Right lobe of liver (tissue), 6 donors: Measurements from ENCODE around the gene IFIT1. TPM values are rescaled to one million over a fixed set of nuclear protein-coding genes. Genes with fewer than 3 reads are reported as not detected.
A peak's percentile ranks its signal among the peaks of the same experiment; 100 is the strongest.

ENCODE experiments used
- ATAC-seq, 4 donors: fragments of 200-7000 bp; cut with Tn5 transposase; one replicate each; pipeline ENCODE4 v1.9.1; 2020; ENCODE audit warnings: mild to moderate bottlenecking in 4 of 4, moderate library complexity in 4 of 4
- DNase-seq, 3 donors: peaks; one replicate each; pipeline ENCODE4 v3.0.0-alpha.2; 2020
- H3K27ac ChIP-seq, 3 donors: fragments of 200-600 bp; one replicate each; pipeline ENCODE4 v1.8.0; 2022
- H3K27me3 ChIP-seq, 2 donors: fragments of 200-600 bp; one replicate each; pipeline ENCODE4 v1.8.0; 2022
- H3K36me3 ChIP-seq, 4 donors: fragments of 200-600 bp; sonication (generic) in 1 of 4; one replicate each; pipeline versions ENCODE4 v1.5.1 to v1.8.0; 2017 to 2022; ENCODE audit warnings: control low read depth in 1 of 4
- H3K4me1 ChIP-seq, 4 donors: fragments of 200-600 bp; sonication (generic) in 1 of 4; one replicate each; pipeline versions ENCODE4 v1.5.1 to v1.8.0; 2017 to 2022; ENCODE audit warnings: control low read depth in 1 of 4
- H3K4me3 ChIP-seq, 3 donors: fragments of 200-600 bp; one replicate each; pipeline ENCODE4 v1.8.0; 2022
- H3K9me3 ChIP-seq, 4 donors: fragments of 200-600 bp; sonication (generic) in 1 of 4; one replicate each; pipeline versions ENCODE4 v1.5.1 to v1.8.0; 2017 to 2022; ENCODE audit warnings: control low read depth in 1 of 4
- CTCF ChIP-seq, 4 donors: fragments of 200-600 bp in 3 of 4; fragments of 450-650 bp in 1 of 4; IDR thresholded peaks; one replicate each; pipeline versions ENCODE4 v1.5.1 to v1.8.0; 2016 to 2022; ENCODE audit warnings: antibody characterized with exemption in 4 of 4, mild to moderate bottlenecking in 2 of 4
- POLR2A ChIP-seq: fragments of 450-650 bp; IDR thresholded peaks from one replicate; pipeline ENCODE4 v1.6.1; 2017; ENCODE audit warnings: antibody characterized with exemption, mild to moderate bottlenecking
- WGBS: methylation state at CpG from one replicate; pipeline ENCODE4 v1.1.6; 2018; ENCODE audit warnings: low coverage, low lambda C conversion rate; ENCODE audit not compliant: insufficient coverage; ENCODE audit errors: missing lambda C conversion rate; 5-methylcytosine and 5-hydroxymethylcytosine counted together
- intact Hi-C, 2 donors: fragments of 100-400 bp; cut with DNase I; formaldehyde crosslinking; loops; one replicate each; pipeline versions ENCODE4 v1.11.2 to v1.14.1; 2022
- total RNA-seq, 6 experiments: library from RNA; depleted of rRNA in 2 of 6; stranded (reverse); fragments of >200 nt in 2 of 6; fragmentation: NEBNext Ultra II Directional in 3 of 6; extraction: Animal tissue kit (Norgen Biotek cat#: 25700) in 3 of 6; gene quantifications; one replicate each; pipeline versions ENCODE4 v1.1.0 to v1.2.4, GENCODE V29; 2016 to 2023
- donor health status: DM: no; HTN: yes; CAD: no.
- donor health status: DM: no; HTN: no; CAD: no.
- donor health status: DM: no; HTN: no; CAD: no.
- donor health status: DM: no; HTN: yes; CAD: no.
- donor health status: DM: no; HTN: yes; CAD: no.

Gene IFIT1
- total RNA-seq, 6 experiments from 2014 or later = 3.6 to 12.9 (median 10.0) TPM

- no peak overlapping the region for H3K27ac ChIP-seq
- H3K27me3 ChIP-seq = no peaks in the 10 kb centered on the region
- TF ChIP-seq POLR2A (no peak), CTCF (IDR thresholded peaks at IDR 0.05) (no peak)
- H3K4me3 ChIP-seq = no peak overlapping the region
- H3K36me3 ChIP-seq = no peaks in the 10 kb centered on the region
- no peak for DNase-seq
- no peak for ATAC-seq
- no peaks in the 10 kb centered on the region for H3K9me3 ChIP-seq
- peaks cover 0 to 10% (median 6%) of the 10 kb centered on the region in 4 donors for H3K4me1 ChIP-seq
- intact Hi-C loops = no loop called here
- WGBS = 66% methylated on average over 5 of the region's 6 CpGs
Measured at GRCh38 chr10:89363729-89364442, 28.5 kb upstream of the IFIT1 start.

GRCh38 chr10:89364531-89364930 is 27.9 kb upstream of the IFIT1 start:
- intact Hi-C loops = no loop called here
- TF ChIP-seq POLR2A (no peak), CTCF (IDR thresholded peaks at IDR 0.05) (no peak)

GRCh38 chr10:89367529-89367928 is 24.9 kb upstream of the IFIT1 start:
- 14% methylated on average over 4 of the region's 4 CpGs for WGBS
- peaks cover 0 to 26% (median 7%) of the 10 kb centered on the region in 4 donors for H3K4me1 ChIP-seq
- no peaks in the 10 kb centered on the region for H3K36me3 ChIP-seq
- H3K27ac ChIP-seq = peak overlapping the region; percentile 24 to 85 (median 29)
- peak; percentile 46 to 69 (median 63) for ATAC-seq
- H3K9me3 ChIP-seq = no peaks in the 10 kb centered on the region
- no peak for TF ChIP-seq CTCF (IDR thresholded peaks at IDR 0.05)
- TF ChIP-seq POLR2A = no peak
- intact Hi-C loops = no loop called here
- DNase-seq = no peak
- H3K4me3 ChIP-seq = no peak overlapping the region
- H3K27me3 ChIP-seq = no peaks in the 10 kb centered on the region

More at GRCh38 chr10:89364531-89364930, 27.9 kb upstream of the IFIT1 start:
- 75% methylated on average over 1 of the region's 1 CpG for WGBS
- Histone ChIP-seq H3K9me3 (no peaks in the 10 kb centered on the region), H3K27me3 (no peaks in the 10 kb centered on the region), H3K36me3 (no peaks in the 10 kb centered on the region), H3K4me1 (peaks cover 0 to 15% (median 7%) of the 10 kb centered on the region in 4 donors), H3K27ac (no peak overlapping the region), H3K4me3 (no peak overlapping the region)
- ATAC-seq (no peak), DNase-seq (no peak)

GRCh38 chr10:89368129-89368528 is 24.3 kb upstream of the IFIT1 start:
- H3K4me3 ChIP-seq = no peak overlapping the region
- H3K27me3 ChIP-seq = no peaks in the 10 kb centered on the region
- ATAC-seq (no peak), DNase-seq (no peak)
- intact Hi-C loops = no loop called here
- WGBS = 62% methylated on average over 1 of the region's 1 CpG
- peak overlapping the region; percentile 24 to 85 (median 29) for H3K27ac ChIP-seq
- H3K36me3 ChIP-seq = no peaks in the 10 kb centered on the region
- no peak for TF ChIP-seq POLR2A
- TF ChIP-seq CTCF (IDR thresholded peaks at IDR 0.05) = no peak
- peaks cover 0 to 32% (median 7%) of the 10 kb centered on the region in 4 donors for H3K4me1 ChIP-seq
- no peaks in the 10 kb centered on the region for H3K9me3 ChIP-seq
